Vagina (tissue), 2 donors: ENCODE results near the gene SYNE1.

ENCODE experiments used
- CTCF ChIP-seq, 3 experiments: fragments of 450-650 bp in 2 of 3; fragments of 200-600 bp in 1 of 3; sonication (generic) in 1 of 3; IDR thresholded peaks; one replicate each; pipeline ENCODE4 v1.5.1; 2017 to 2019; ENCODE audit warnings: antibody characterized with exemption in 3 of 3, mild to moderate bottlenecking in 2 of 3, moderate library complexity in 2 of 3
- POLR2A ChIP-seq, 2 donors: fragments of 450-650 bp; IDR thresholded peaks; one replicate each; pipeline ENCODE4 v1.6.1; 2017; ENCODE audit warnings: antibody characterized with exemption in 2 of 2, mild to moderate bottlenecking in 2 of 2, moderate library complexity in 2 of 2
- POLR2AphosphoS5 ChIP-seq, 2 donors: sonication (generic); formaldehyde crosslinking; IDR thresholded peaks; one replicate each; pipeline ENCODE4 v1.9.0; 2017; ENCODE audit warnings: antibody characterized with exemption in 2 of 2, mild to moderate bottlenecking in 2 of 2, low read depth in 1 of 2; ENCODE audit not compliant: insufficient read depth in 1 of 2

GRCh38 chr6:152135755-152136448 is 501.3 kb downstream of the SYNE1 start:
- TF ChIP-seq POLR2A (IDR thresholded peaks at IDR 0.05) (no peak), CTCF (IDR thresholded peaks at IDR 0.05) (no peak), POLR2AphosphoS5 (IDR thresholded peaks at IDR 0.05; ENCODE audit: insufficient read depth in 1 of 2, low read depth in 1 of 2) (no peak)
